ENCODE data around the gene OAT. TPM values are rescaled to one million over a fixed set of nuclear protein-coding genes. Genes with fewer than 3 reads are reported as not detected.
"Not testable (repeated sequence)": the region's sequence is repeated elsewhere in the genome, so short reads cannot be mapped to it uniquely, and the experiment has no call there.

Gene OAT
- total RNA-seq, 4 donors from 2014 or later, result 155 to 1,170 (median 625) TPM

- Histone ChIP-seq H3K9me3 (no peaks in the 10 kb centered on the region), H3K36me3 (no peaks in the 10 kb centered on the region), H3K4me1 (no peaks in the 10 kb centered on the region), H3K27ac (no peak overlapping the region), H3K4me3 (no peak overlapping the region), H3K27me3 (no peaks in the 10 kb centered on the region)
- TF ChIP-seq CTCF (IDR thresholded peaks at IDR 0.05) (no peak), POLR2A (IDR thresholded peaks at IDR 0.05) (no peak)
- DNase-seq, result no peak
These were observed 48.3 kb downstream of the OAT start for GRCh38 chr10:124370426-124370825.

- no peaks in the 10 kb centered on the region for H3K27me3 ChIP-seq
- no peaks in the 10 kb centered on the region for H3K4me1 ChIP-seq
- no peak for TF ChIP-seq CTCF (IDR thresholded peaks at IDR 0.05)
- no peak for TF ChIP-seq POLR2A (IDR thresholded peaks at IDR 0.05)
- H3K4me3 ChIP-seq, result no peak overlapping the region
- H3K9me3 ChIP-seq, result no peaks in the 10 kb centered on the region
- no peak for DNase-seq
- H3K36me3 ChIP-seq, result no peaks in the 10 kb centered on the region
- no peak overlapping the region for H3K27ac ChIP-seq
These were observed 48.7 kb downstream of the OAT start for GRCh38 chr10:124369986-124370385.

- H3K9me3 ChIP-seq, H3K27ac ChIP-seq, DNase-seq, H3K4me1 ChIP-seq, H3K27me3 ChIP-seq, H3K36me3 ChIP-seq, H3K4me3 ChIP-seq: not testable (repeated sequence)
These were observed 49.2 kb downstream of the OAT start for GRCh38 chr10:124369533-124369932.

- no peak overlapping the region for H3K4me3 ChIP-seq
These were observed 49.7 kb downstream of the OAT start for GRCh38 chr10:124369066-124369465.

GRCh38 chr10:124367936-124368335 is 50.8 kb downstream of the OAT start:
- H3K27ac ChIP-seq, result no peak overlapping the region
- no peak overlapping the region for H3K4me3 ChIP-seq
- no peak for TF ChIP-seq CTCF (IDR thresholded peaks at IDR 0.05)
- no peak for TF ChIP-seq POLR2A (IDR thresholded peaks at IDR 0.05)
- no peaks in the 10 kb centered on the region for H3K4me1 ChIP-seq
- H3K9me3 ChIP-seq, result no peaks in the 10 kb centered on the region
- H3K27me3 ChIP-seq, result no peaks in the 10 kb centered on the region
- DNase-seq, result no peak
- H3K36me3 ChIP-seq, result no peaks in the 10 kb centered on the region

More at GRCh38 chr10:124369066-124369465, 49.7 kb downstream of the OAT start:
- H3K9me3 ChIP-seq, result no peaks in the 10 kb centered on the region
- DNase-seq, result no peak
- no peaks in the 10 kb centered on the region for H3K36me3 ChIP-seq
- TF ChIP-seq POLR2A (IDR thresholded peaks at IDR 0.05) (no peak), CTCF (IDR thresholded peaks at IDR 0.05) (no peak)
- H3K27ac ChIP-seq, result no peak overlapping the region
- no peaks in the 10 kb centered on the region for H3K27me3 ChIP-seq
- H3K4me1 ChIP-seq, result no peaks in the 10 kb centered on the region

GRCh38 chr10:124367414-124367813 is 51.3 kb downstream of the OAT start:
- no peak overlapping the region for H3K27ac ChIP-seq
- H3K4me1 ChIP-seq, result no peaks in the 10 kb centered on the region
- DNase-seq, result peak in 1 of 3 donors; percentile 33
- no peaks in the 10 kb centered on the region for H3K9me3 ChIP-seq
- no peaks in the 10 kb centered on the region for H3K27me3 ChIP-seq
- no peak for TF ChIP-seq CTCF (IDR thresholded peaks at IDR 0.05)
- no peak for TF ChIP-seq POLR2A (IDR thresholded peaks at IDR 0.05)
- no peaks in the 10 kb centered on the region for H3K36me3 ChIP-seq
- H3K4me3 ChIP-seq, result no peak overlapping the region

Data from Peyer's patch (tissue), 4 donors.